ENCODE measurements around the gene ZNF532. TPM values are rescaled to one million over a fixed set of nuclear protein-coding genes. Genes with fewer than 3 reads are reported as not detected.
"Not testable (repeated sequence)": the region's sequence is repeated elsewhere in the genome, so short reads cannot be mapped to it uniquely, and the experiment has no call there.

The ZNF532 gene
- total RNA-seq, 4 donors from 2014 or later: 3.9 to 188 (median 12.7) TPM

GRCh38 chr18:58851856-58852255, 12.8 kb upstream of the ZNF532 start:
- no peak overlapping the region for H3K27ac ChIP-seq
- DNase-seq: no peak
- TF ChIP-seq, protein P1, sequence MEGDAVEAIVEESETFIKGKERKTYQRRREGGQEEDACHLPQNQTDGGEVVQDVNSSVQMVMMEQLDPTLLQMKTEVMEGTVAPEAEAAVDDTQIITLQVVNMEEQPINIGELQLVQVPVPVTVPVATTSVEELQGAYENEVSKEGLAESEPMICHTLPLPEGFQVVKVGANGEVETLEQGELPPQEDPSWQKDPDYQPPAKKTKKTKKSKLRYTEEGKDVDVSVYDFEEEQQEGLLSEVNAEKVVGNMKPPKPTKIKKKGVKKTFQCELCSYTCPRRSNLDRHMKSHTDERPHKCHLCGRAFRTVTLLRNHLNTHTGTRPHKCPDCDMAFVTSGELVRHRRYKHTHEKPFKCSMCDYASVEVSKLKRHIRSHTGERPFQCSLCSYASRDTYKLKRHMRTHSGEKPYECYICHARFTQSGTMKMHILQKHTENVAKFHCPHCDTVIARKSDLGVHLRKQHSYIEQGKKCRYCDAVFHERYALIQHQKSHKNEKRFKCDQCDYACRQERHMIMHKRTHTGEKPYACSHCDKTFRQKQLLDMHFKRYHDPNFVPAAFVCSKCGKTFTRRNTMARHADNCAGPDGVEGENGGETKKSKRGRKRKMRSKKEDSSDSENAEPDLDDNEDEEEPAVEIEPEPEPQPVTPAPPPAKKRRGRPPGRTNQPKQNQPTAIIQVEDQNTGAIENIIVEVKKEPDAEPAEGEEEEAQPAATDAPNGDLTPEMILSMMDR (IDR thresholded peaks at IDR 0.05): no peak
- no peak for TF ChIP-seq POLR2A (IDR thresholded peaks at IDR 0.05)
- no peaks in the 10 kb centered on the region for H3K36me3 ChIP-seq
- H3K9me3 ChIP-seq: no peaks in the 10 kb centered on the region
- no peaks in the 10 kb centered on the region for H3K27me3 ChIP-seq
- peaks cover 0 to 4% (median 0%) of the 10 kb centered on the region in 4 donors for H3K4me1 ChIP-seq
- no peak overlapping the region for H3K4me3 ChIP-seq

- DNase-seq: no peak
- Histone ChIP-seq H3K27ac (no peak overlapping the region), H3K4me3 (no peak overlapping the region), H3K4me1 (no peaks in the 10 kb centered on the region), H3K36me3 (no peaks in the 10 kb centered on the region), H3K9me3 (no peaks in the 10 kb centered on the region), H3K27me3 (no peaks in the 10 kb centered on the region)
- no peak for TF ChIP-seq POLR2A (IDR thresholded peaks at IDR 0.05)
- TF ChIP-seq, protein P1 (IDR thresholded peaks at IDR 0.05): no peak
Observed at GRCh38 chr18:58852629-58853028, 12.0 kb upstream of the ZNF532 start.

- Histone ChIP-seq H3K27ac (no peak overlapping the region), H3K4me1 (no peaks in the 10 kb centered on the region), H3K27me3 (no peaks in the 10 kb centered on the region), H3K4me3 (no peak overlapping the region), H3K36me3 (no peaks in the 10 kb centered on the region), H3K9me3 (no peaks in the 10 kb centered on the region)
- TF ChIP-seq, protein P1 (IDR thresholded peaks at IDR 0.05): no peak
- TF ChIP-seq POLR2A (IDR thresholded peaks at IDR 0.05): no peak
- DNase-seq: no peak
Observed at GRCh38 chr18:58853561-58853960, 11.1 kb upstream of the ZNF532 start.

DNA sequence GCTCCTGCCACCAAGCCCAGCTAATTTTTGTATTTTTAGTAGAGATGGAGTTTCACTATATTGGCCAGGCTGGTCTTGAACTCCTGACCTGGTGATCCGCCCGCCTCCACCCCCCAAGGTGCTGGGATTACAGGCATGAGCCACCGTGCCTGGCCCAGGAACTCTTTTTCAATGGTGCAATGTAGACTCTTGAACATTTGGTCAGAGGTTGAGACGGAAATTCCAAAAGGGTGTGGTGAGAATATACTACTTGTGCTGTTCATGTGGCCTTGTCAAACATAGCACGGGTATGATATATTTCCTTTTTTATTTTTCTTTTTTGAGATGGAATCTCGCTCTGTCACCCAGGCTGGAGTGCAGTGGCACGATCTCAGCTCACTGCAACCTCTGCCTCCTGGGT, 9.2 kb upstream of the ZNF532 start:
- not testable (repeated sequence) for H3K4me3 ChIP-seq, DNase-seq, H3K4me1 ChIP-seq, H3K36me3 ChIP-seq, H3K27me3 ChIP-seq, H3K27ac ChIP-seq, H3K9me3 ChIP-seq

GRCh38 chr18:58856881-58857280, 7.8 kb upstream of the ZNF532 start:
- Histone ChIP-seq H3K4me3 (no peak overlapping the region), H3K27me3 (no peaks in the 10 kb centered on the region), H3K9me3 (no peaks in the 10 kb centered on the region), H3K36me3 (no peaks in the 10 kb centered on the region), H3K4me1 (no peaks in the 10 kb centered on the region), H3K27ac (no peak overlapping the region)
- DNase-seq: no peak
- TF ChIP-seq, protein P1 (IDR thresholded peaks at IDR 0.05): no peak
- TF ChIP-seq POLR2A (IDR thresholded peaks at IDR 0.05): no peak

GRCh38 chr18:58858591-58859468, 5.8 kb upstream of the ZNF532 start:
- peaks cover 0 to 11% (median 2%) of the 10 kb centered on the region in 4 donors for H3K4me1 ChIP-seq
- peak overlapping the region in 1 of 4 donors; percentile 12 for H3K27ac ChIP-seq
- peak in 1 of 3 donors; percentile 54 for DNase-seq

More at GRCh38 chr18:58858591-58859468, 5.8 kb upstream of the ZNF532 start:
- Histone ChIP-seq H3K27me3 (no peaks in the 10 kb centered on the region), H3K4me3 (no peak overlapping the region), H3K36me3 (no peaks in the 10 kb centered on the region), H3K9me3 (no peaks in the 10 kb centered on the region)
- TF ChIP-seq, protein P1 (IDR thresholded peaks at IDR 0.05): no peak
- no peak for TF ChIP-seq POLR2A (IDR thresholded peaks at IDR 0.05)

Measured in Peyer's patch (tissue), 4 donors.